HG02870 (cell line): ENCODE results near the gene ZNF839.
"Not testable (repeated sequence)": the region's sequence is repeated elsewhere in the genome, so short reads cannot be mapped to it uniquely, and the experiment has no call there.

Source experiments
- ATAC-seq: cut with Tn5 transposase; IDR thresholded peaks from one replicate; pipeline ENCODE4 v1.9.1; 2021; ENCODE audit warnings: mild to moderate bottlenecking, moderate library complexity; ENCODE audit not compliant: unreplicated experiment

ZNF839 gene

DNA sequence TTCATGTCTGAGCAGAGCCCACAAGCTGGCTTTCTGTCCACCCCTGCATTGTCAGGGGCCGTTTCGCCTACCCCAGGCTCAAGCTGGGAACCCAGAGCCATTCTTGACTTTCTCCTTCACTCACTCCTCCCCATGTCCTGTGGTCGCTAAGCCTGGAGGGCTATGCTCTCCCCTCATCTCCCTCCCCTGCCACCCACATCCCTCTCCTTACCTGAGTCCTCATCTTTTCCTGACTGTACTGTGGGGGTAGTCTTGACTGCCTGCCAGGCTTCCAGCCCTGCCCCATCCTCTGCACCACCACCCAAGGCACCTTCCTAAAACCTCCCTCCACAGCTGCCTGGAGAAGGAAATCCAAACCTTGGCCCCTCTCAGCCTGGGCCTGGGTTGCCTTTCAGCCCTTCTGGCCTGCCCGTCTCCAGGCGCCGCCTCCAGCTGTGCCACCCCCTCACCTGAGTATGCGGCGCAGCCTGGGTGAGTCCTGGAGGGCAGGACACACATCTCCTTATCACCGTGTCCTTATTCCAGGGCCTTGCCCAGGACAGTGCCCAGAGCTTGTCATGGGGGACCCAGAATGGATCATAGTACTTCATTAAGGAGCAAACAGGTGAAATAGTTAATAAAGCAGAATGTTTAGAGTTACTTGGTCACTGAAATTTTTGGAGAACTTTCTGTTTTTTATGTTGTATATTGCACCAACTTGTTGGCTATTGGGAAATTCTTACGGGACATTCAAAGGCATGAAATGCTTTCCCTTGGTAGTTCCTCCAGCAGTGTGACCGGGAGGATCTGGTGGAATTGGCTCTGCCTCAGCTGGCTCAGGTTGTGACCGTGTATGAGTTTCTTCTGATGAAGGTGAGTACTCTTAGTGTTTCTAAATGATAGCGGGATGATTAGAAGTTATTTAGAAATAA is 14.5 kb downstream of the ZNF839 start:
- ATAC-seq: no peak

- no peak for ATAC-seq
These were observed 15.6 kb downstream of the ZNF839 start for GRCh38 chr14:102335163-102335562.

DNA sequence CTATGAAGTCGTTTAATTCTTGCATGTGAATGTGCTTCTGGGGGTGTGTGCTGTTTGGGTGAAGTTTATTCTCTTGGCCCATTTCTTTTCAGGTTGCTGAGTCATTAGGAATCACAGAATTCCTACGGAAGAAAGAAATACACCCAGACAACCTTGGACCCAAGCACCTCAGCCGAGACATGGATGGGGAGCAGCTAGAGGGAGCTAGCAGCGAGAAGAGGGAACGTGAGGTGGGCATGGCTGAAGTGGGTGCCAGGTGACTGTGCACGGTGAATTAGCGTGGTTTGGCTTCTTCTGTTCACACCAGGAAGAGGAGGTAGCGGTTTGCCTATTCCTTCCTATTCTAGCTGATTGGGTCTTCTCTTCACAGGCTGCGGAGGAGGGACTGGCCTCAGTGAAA is 19.2 kb downstream of the ZNF839 start:
- ATAC-seq: no peak

DNA sequence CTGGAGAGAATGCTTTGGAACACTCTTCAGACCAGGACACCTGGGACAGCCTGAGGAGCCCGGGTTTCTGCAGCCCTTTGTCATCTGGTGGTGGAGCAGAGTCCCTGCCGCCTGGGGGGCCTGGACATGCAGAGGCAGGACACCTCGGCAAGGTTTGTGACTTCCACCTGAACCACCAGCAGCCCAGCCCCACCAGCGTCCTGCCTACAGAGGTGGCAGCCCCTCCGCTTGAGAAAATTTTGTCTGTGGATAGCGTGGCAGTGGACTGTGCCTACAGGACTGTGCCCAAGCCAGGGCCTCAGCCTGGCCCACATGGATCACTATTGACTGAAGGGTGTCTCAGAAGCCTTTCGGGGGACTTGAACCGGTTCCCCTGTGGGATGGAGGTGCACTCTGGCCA is 22.0 kb downstream of the ZNF839 start:
- no peak for ATAC-seq

DNA sequence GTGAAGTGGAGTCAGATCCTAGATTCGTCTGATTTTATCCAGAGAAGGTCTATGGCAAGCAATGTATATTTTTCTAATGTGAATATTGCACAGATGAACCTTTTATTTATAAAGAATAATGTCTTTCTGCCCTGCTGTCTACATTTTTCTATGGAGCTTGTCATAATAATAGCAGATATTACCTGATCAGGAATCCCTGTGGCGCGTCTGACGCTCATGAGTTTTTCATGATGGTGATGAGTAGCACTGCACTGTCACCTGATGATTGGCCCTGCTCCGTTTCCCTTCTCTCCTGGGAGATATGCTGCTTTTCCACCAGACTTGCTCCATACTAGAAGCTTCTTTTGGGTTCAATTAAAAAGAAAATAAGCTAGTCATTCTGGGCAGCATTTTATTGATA is 22.7 kb downstream of the ZNF839 start:
- no peak for ATAC-seq

DNA sequence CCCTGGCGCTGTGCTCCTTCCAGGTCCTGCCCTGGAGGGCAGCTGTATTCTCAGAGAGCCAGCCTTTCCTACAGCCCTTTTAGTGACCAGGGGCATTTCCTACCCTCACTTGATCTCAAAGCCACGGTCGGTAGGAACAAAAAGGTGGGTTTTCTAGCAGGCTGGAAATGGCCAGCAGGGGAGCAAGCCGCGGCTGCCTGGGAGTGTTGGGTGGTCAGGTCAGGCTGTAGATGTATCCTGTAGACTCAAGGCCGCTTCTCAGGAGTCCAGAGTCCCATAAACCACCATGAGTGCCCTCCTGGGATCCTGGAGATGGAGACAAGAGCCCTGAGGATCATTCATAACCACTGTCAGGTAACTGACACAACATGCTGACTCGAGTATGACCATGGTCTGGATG is 24.5 kb downstream of the ZNF839 start:
- ATAC-seq: no peak

- no peak for ATAC-seq
These were observed 24.9 kb downstream of the ZNF839 start for GRCh38 chr14:102344485-102344884.

- ATAC-seq: no peak
These were observed 25.7 kb downstream of the ZNF839 start for GRCh38 chr14:102345232-102345631.

- no peak for ATAC-seq
These were observed 27.1 kb downstream of the ZNF839 start for GRCh38 chr14:102346645-102347044.

GRCh38 chr14:102348376-102348775 is 28.8 kb downstream of the ZNF839 start:
- ATAC-seq: no peak

- no peak for ATAC-seq
These were observed 31.5 kb downstream of the ZNF839 start for GRCh38 chr14:102351023-102351422.

- not testable (repeated sequence) for ATAC-seq
These were observed 32.0 kb downstream of the ZNF839 start for GRCh38 chr14:102351593-102351992.

DNA sequence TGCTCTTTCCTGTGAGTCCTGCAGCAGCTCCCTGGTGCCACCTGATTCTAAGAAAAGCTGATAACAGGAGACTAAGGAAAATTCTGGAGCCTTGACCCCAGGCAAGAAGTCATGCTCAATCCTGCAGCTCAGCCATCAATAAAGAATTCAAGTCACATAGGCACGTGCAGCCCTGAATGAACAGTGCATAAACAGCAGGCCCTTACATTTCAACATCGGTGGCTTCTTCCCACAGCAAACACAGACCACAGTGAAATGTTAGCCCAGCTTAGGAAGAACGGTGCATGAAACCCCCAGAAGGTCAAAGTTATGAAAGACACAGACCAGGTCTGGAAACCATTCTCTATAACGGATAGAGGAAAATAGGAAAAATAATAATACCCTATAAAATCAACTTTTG is 32.7 kb downstream of the ZNF839 start:
- no peak for ATAC-seq

DNA sequence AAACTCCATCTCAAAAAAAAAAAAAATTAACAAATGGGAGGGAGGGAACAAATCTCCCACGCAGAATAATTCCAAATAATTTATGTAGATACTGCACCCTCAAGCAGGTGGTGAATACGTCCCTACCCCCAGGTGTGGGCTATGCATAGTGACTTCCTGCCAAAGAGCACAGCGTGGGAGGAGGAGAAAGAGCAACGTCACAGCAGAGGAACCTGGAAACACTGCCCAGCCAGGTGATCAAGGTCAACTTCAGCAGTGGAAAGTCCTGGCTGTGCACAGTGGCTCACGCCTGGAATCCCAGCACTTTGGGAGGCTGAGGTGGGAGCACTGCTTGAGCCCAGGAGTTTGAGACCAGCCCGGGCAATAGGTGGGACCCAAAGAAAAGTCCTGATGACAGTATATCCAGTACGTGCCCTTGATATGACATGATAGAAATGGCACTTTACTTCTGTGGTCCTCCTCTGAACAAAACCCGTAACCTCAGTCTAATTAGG is 33.6 kb downstream of the ZNF839 start:
- ATAC-seq: no peak

GRCh38 chr14:102356280-102356679 is 36.7 kb downstream of the ZNF839 start:
- no peak for ATAC-seq

GRCh38 chr14:102359341-102359740 is 39.8 kb downstream of the ZNF839 start:
- ATAC-seq: no peak

DNA sequence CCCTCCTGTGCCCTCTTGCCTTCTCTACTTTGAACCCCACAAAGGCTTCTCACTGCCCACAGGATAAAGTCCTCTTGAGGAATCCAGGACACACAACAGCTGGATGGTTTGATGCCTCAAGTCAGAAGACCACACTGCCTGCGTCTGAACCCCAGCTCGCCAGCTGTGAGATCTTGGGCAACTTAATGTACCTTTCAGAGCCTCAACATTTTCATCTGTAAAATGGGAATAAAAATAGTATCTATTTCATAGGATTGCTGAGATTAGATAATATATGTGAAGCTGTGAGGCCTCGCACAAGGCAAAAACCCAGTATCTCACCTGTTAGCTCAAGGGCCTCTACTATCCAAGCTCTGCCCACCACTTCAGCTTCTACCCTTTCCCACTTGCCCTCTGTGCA is 40.8 kb downstream of the ZNF839 start:
- ATAC-seq: no peak

DNA sequence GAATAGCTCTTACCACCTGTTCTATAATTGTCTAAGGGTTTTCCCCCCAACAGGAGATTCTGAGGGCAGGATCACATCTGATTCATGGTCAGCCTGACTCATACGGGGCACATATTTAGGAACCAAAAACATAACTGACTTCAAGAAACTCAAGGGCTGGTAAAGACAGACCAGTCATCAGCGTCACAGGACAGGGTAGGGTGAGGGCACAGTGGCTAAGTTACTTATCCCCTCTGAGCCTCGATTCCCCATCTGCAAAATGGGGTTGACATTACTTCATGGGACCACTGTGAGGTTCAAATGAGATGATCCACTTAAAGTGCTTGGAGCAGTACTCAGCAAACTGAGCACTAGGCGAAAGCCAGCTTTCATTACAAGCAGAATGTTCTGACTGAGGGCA is 42.5 kb downstream of the ZNF839 start:
- ATAC-seq: peak; percentile 51

DNA sequence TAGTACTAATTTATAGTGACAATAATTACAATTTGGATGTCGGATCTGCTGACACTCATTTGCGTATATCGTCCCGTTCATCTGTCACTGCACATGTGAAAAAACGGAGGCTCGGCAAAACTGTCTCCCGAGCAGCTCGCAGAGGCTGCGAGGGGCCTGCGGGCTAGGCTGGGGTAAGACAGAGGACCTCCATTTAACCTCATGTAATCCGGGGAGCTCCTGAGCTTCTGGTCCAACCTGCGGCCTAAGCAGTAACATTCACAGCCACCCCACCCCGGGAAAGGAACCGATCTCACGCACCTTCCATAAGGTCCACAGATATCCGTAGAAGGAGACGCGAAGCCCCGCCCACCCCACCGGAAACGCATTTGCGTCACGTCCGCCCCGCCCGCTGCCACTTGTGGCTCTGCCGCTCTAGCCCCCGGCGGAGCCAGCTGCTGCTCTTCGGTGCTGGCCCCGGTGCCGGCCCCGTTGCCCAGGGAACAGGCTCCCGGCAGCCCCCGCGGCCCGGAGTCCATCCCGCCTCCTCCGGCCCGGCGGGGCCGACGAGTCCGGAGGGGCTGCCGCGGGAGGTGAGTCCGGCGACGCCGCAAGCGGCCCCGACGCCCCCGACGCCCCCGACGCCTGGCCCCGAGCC is 43.1 kb downstream of the ZNF839 start, which contains the start of the genes CINP and TECPR2:
Gene CINP (minus strand): TSS at position 346 of the 637 bp plus-strand sequence. CDS start 39 bp downstream, at position 307.
Gene TECPR2 (plus strand): TSS at position 397 of the 637 bp plus-strand sequence. CDS start 13,781 bp downstream, outside the sequence.
- ATAC-seq: peak; percentile 74

DNA sequence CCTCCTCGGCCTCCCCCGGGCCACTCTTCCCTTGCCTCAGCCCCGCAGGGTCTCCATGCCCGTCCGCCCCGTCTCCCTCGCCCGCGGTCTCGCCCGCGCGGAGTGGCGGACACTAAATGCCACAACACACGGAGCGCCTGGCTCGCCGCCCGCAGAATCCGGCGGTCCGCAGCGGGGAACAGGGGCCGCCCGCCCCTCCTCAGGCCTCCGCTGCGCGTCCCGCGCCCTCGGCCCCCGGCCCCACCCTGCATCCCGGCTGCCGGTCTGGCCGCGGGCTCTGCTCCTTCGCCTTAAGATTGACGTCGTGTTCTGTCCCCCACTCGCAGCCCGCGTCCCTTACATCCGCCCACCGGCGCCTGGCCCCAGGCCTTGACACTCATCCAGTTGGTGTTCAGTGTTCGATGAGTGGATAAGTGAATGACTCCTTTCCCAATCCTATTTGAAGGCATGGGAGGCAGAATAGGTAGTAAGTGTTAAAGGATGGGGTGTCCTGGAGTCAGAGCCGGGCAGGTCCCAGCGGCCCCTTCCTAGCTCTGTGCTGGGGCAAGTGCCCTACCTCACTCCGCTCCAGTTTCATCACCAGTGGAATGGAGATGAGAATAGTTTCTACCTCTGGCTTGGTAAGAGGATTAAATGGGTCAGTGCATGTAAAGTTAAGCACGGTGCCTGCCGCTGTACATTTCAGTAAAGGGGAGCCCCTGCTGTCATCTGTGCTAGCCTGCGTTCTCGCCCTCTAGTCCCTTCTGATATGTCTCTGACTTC is 43.8 kb downstream of the ZNF839 start:
- peak; percentile 9 for ATAC-seq

DNA sequence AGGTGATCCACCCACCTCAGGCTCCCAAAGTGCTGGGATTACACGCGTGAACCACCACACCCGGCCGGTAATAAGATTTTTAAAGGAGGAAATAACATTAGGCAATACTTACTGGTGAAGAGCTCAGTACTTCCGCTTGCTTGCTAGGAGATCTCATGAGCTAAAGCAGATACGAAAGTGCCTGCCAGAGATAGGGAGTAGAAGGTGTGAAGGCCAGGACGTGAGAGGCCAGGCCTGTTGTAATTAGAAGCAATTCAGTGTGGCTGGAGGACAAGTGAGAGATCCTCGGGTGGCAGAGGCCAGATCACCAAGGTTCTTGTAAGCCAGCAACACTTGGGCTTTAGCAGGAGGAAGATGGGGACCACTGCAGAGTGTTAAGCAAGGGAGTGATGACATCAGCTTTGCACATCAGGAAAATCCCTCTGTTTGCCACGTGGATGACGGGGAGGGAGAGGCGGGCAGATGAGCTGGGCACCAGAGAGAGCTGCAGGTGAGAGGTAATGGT is 50.8 kb downstream of the ZNF839 start:
- ATAC-seq: no peak
